ENCODE measurements around the gene FBXO42.
"Not testable (repeated sequence)": the region's sequence is repeated elsewhere in the genome, so short reads cannot be mapped to it uniquely, and the experiment has no call there.

FBXO42 gene

DNA sequence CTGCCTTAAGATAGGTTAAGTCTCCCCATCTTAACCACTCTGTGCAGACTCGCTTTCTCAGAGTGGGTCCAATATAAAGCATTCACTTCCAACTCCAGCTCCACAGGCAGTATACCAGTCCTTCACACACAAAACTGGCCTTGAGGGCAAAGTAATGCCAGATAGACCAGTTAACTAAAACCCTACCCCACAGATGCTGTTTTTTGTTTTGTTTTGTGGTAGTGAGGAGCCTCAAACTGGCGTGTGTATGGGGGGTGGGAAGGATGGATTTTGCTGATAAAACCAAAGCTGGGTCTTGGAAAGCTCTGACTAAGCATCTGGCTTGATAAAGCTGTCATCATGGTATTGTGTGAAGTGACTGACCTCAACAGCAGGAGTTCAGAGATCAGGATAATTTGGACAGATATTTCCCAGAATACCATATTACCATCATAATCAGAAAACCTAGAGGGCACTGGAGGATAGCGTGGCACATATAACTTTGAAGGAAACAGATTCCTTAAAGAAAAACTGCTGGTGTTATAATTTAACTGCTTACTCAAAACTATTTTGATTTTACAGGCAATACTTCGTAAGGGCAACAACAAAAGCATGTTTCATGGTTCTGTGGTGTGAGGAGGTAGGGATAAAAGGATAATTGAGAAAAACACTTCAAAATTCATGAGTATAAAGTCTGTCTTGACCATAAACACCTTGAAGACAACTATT is 85.7 kb downstream of the FBXO42 start:
- in situ Hi-C loops (cut with HindIII; ENCODE audit: low sequenced_read_pairs): no loop called here

GRCh38 chr1:16262067-16262466 is 90.2 kb downstream of the FBXO42 start:
- in situ Hi-C loops (cut with HindIII; ENCODE audit: low sequenced_read_pairs): no loop called here

- in situ Hi-C loops (cut with HindIII; ENCODE audit: low sequenced_read_pairs): no loop called here
Measured at GRCh38 chr1:16260814-16261213, 91.5 kb downstream of the FBXO42 start.

DNA sequence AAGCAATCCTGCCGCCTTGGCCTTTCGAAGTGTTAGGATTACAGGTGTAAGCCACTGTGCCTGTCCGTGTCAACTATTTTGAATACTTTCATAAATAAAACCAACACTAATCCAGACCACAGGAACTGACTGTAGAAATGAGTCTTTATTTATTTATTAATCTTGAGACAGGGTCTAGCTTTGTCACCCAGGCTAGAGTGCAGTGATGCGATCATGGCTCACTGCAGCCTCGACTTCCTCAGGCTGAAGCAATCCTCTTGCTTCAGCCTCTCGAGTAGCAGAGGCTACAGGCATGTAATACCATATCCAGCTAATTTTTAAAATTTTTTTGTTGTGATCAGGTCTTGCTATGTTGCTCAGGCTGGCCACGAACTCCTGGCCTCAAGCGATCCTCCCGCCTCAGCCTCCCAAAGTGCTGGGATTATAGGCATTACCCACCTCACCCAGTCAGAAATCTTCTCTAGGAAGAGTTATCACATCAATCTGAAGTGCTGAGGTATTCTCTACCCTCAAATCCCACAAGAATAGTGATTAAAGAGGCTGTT is 93.6 kb downstream of the FBXO42 start:
- in situ Hi-C loops (cut with HindIII; ENCODE audit: low sequenced_read_pairs): no loop called here

- in situ Hi-C loops (cut with HindIII; ENCODE audit: low sequenced_read_pairs): no loop called here
Measured at GRCh38 chr1:16257968-16258367, 94.3 kb downstream of the FBXO42 start.

- in situ Hi-C loops (cut with HindIII; ENCODE audit: low sequenced_read_pairs): not testable (repeated sequence)
Measured at GRCh38 chr1:16257556-16257955, 94.7 kb downstream of the FBXO42 start.

DNA sequence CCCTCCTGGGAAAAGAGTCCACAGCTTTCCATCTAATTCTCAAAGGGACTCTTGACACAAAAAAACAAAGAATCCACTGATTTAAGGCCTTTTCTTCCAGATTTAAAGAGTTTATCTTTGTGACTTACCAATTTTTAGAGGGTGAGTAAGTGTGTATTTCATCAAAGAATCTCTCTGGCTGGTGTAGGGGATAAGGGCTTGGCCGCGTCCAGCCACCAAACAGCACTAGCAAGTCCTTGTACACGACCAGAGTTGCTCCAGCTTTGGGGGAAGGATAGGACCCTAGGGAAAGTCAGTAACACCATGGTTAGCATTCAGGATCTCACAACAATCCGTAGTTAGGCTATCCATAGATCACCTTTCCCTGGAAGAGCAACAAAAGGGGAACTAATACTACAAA is 95.8 kb downstream of the FBXO42 start:
- in situ Hi-C loops (cut with HindIII; ENCODE audit: low sequenced_read_pairs): no loop called here

- in situ Hi-C loops (cut with HindIII; ENCODE audit: low sequenced_read_pairs): no loop called here
Measured at GRCh38 chr1:16254263-16254928, 97.9 kb downstream of the FBXO42 start.

DNA sequence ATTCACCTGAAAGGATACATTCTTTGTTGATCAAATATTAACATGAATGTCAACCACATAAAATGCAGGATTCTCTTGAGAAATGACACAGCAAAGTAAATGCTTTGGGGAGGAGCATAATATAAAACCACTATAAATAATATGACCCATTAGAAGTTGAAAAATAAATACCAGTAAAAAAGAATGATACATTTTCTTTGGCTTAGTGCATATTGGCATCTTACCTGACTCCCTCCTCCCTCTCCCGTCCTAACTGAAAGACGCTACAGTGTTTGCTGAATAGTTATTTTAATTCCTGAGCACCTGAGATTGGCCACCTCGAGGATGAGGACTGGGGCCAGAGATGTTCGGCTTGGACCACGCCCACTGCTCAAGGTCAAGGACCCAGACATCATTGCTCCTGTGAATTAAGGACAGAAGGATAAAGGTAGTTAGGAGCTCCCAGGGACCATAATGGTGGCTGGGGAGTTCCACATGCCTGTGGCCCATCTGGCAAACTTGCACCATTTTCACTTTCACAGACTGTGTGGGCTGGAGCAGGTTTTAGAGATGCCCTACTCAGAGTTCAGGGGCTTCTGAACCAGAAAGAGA is 98.9 kb downstream of the FBXO42 start:
- in situ Hi-C loops (cut with HindIII; ENCODE audit: low sequenced_read_pairs): no loop called here

DNA sequence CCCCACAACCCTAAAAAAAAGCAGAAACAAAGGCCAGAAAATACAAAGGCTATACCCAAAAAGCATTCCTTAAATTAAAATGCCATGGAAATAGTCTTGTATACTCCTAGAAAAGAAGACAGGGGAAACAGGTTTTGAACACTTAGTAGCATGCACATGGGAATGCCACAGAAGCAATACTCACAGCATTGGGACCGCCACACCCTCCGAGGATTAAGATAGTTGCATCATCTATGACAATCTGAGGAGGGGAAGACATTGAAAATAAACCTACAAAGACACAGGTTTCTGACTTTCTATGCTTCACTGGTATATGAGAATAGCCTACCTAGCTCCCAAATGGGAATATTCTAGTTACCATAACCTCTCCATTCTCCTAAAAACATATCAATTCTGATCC is 99.4 kb downstream of the FBXO42 start:
- in situ Hi-C loops (cut with HindIII; ENCODE audit: low sequenced_read_pairs): no loop called here

DNA sequence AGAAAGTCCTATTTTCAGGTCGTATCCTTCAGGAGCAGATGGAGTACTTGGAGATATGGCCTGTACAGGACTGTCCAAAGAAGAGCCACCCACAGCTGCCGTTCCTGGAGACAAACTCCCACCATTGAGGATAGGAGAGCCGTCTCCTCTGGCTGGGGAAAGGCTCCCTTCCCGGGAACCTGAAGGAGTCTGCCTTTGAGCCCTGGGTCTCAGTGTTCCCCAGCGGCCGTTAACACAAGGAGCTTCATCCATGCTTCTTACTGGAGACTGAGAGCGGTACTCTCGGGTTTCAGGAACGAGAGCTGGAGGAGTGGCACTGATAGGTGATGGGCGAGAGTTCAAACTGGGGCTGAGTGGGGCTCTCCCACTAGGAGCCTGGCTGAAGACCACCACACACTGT is 100.9 kb downstream of the FBXO42 start:
- in situ Hi-C loops (cut with HindIII; ENCODE audit: low sequenced_read_pairs): no loop called here

DNA sequence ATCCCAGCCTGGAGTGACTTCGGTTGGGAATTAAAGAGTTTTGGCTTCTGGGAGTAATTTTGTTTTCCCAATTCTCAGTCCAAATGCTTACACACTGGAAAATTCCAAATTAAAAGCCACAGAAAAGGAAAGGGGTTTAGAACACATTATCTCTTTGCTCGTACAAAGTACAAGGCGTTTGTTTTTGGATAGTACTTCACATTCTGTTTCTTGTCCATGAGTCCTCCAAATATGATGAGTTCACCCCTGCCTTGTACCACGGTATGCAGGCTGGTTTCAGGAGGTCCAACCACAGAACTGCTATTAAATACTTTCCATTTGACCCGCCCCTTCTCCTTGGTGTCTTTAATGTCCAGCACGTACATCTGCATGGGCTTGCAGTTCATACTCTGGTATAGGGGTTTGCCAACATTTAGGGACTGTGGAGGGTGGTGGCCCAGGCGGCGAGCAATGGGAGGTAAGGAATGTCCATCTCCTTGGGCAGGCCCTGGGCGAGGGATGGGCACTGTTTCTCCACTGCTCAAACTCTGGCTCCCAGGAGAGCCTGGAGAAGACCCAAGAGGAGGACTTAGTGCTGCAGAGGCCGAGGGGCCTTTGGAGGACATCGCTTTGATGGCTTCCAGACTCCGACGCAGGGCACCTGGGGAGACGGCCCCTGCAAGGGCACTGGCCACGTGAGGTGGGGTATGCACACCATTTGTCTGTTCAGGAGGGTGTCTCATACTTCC is 101.6 kb downstream of the FBXO42 start:
- in situ Hi-C loops (cut with HindIII; ENCODE audit: low sequenced_read_pairs): no loop called here

DNA sequence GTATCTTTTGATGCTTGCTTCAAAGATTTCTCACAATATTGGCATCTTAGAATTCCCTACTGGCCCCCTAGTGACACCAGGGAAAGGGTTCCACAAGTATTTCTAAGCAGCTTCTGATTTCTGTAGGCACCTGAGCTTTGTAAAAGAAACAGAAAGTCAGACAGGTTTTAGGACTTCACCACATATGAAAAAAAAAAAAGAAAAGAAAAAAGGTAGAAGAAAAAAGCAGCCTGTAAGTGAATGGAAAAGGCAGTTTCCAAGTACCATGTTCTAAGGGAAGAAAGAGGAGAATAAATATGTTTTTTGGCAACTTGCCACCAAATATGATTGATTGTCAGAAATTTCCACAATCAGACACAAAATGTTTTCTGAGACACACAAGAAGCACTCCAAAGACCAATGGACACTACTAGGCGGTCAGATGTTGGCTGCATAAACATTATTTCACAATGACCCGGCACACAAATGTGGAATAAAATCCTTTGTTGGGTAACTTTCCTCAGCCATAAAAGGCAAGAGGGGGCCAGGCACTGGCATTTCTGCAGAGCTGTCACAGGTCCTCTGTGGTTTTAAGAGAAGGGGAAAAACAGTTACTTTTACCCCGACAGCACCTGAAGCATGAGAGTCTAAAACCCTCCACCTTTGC is 102.6 kb downstream of the FBXO42 start:
- in situ Hi-C loops (cut with HindIII; ENCODE audit: low sequenced_read_pairs): loop anchor here (25.0 kb wide), 1 partner anchor 187 kb away; the partner anchor contains the start of gene FAM131C

GRCh38 chr1:16248603-16249516 is 103.4 kb downstream of the FBXO42 start:
- in situ Hi-C loops (cut with HindIII; ENCODE audit: low sequenced_read_pairs): loop anchor here (25.0 kb wide), 1 partner anchor 187 kb away; the partner anchor contains the start of gene FAM131C

GRCh38 chr1:16248007-16248436 is 104.3 kb downstream of the FBXO42 start:
- in situ Hi-C loops (cut with HindIII; ENCODE audit: low sequenced_read_pairs): loop anchor here (25.0 kb wide), 1 partner anchor 186 kb away; the partner anchor contains the start of gene FAM131C

DNA sequence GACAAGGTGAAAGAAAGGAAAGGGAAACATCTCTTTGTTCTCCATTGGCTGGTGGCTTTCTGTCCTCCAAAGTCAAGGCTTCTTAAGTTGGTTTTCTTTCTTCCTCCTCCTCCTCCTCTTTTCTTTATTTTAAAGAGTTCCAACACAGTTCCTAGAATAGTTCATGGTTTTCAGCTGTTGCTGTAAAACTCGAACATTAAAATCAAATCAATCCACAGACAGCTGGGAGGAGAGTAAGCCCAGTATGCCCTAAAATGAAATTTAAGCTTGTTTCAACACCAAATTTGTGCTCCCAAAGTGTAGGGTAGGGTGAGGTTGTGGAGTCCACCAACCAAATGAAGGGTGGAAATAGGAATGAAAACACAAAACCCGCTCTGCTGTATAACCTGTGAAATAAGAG is 104.8 kb downstream of the FBXO42 start:
- in situ Hi-C loops (cut with HindIII; ENCODE audit: low sequenced_read_pairs): loop anchor here (25.0 kb wide), 1 partner anchor 185 kb away; the partner anchor contains the start of gene FAM131C

DNA sequence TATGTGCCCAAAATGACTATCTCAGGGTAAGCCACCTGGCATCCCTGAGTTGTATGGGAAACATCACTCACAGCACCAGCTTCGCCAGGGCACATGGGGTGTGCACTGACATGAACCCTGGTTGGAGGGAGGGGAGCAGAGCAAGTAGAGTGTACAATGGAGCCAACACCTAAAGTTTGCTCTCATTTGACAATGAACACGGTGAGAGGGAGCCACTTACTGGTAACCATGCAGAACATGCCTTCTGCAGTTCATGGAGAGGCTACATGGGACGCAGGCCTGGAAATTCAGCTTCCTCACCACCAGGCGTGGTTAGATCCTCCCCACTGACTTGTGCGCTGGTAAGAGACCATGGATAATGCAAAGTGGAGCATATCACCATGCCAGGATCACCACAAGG is 105.3 kb downstream of the FBXO42 start:
- in situ Hi-C loops (cut with HindIII; ENCODE audit: low sequenced_read_pairs): loop anchor here (25.0 kb wide), 1 partner anchor 185 kb away; the partner anchor contains the start of gene FAM131C

DNA sequence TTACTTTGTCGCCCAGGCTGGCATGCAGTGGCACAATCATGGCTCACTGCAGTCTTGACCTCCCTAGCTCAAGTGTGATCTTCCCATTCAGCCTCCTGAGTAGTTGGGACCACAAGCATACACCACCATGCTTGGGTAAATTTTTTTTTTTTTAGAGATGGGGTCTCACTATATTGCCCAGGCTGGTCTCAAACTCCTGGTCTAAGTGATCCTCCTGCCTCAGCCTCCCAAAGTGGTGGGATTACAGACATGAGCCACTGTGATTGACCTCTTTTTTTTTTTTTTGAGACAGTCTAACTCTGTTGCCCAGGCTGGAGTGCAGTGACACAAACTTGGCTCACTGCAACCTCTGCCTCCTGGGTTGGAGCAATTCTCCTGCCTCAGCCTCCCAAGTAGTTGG is 106.0 kb downstream of the FBXO42 start:
- in situ Hi-C loops (cut with HindIII; ENCODE audit: low sequenced_read_pairs): loop anchor here (25.0 kb wide), 1 partner anchor 184 kb away; the partner anchor contains the start of gene FAM131C
